ENCODE measurements around the gene OSBPL7.
A peak's percentile ranks its signal among the peaks of the same experiment; 100 is the strongest.

OSBPL7 gene, protein sequence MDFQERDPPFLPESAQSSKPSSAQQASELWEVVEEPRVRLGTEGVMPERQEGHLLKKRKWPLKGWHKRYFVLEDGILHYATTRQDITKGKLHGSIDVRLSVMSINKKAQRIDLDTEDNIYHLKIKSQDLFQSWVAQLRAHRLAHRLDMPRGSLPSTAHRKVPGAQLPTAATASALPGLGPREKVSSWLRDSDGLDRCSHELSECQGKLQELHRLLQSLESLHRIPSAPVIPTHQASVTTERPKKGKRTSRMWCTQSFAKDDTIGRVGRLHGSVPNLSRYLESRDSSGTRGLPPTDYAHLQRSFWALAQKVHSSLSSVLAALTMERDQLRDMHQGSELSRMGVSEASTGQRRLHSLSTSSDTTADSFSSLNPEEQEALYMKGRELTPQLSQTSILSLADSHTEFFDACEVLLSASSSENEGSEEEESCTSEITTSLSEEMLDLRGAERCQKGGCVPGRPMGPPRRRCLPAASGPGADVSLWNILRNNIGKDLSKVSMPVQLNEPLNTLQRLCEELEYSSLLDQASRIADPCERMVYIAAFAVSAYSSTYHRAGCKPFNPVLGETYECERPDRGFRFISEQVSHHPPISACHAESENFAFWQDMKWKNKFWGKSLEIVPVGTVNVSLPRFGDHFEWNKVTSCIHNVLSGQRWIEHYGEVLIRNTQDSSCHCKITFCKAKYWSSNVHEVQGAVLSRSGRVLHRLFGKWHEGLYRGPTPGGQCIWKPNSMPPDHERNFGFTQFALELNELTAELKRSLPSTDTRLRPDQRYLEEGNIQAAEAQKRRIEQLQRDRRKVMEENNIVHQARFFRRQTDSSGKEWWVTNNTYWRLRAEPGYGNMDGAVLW

GRCh38 chr17:47821424-47822391 is at the start of gene OSBPL7:
TSS of gene OSBPL7 (minus strand) at chr17:47821794. CDS start at chr17:47820278, 1,516 bp downstream.
- peak; percentile 81 for DNase-seq

DNA sequence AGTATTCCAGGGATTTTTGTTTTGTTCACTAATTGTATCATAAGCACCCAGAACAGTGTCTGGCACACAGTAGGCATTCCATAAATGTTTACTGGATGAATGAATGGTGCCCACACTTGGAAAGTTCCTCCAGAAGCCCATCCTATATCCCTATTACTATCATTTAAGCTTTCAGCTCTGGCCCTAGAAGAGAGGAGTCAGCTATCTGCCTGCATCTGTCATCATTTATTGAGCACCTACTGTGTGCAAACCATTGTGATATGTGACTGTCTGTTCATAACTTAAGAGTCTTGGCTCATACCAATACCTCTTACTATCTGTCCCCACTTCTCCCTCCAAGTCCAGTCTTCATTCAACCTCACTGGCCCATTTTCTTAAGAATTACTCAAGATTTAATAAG is 49.5 kb upstream of the OSBPL7 start:
- DNase-seq, result no peak

DNA sequence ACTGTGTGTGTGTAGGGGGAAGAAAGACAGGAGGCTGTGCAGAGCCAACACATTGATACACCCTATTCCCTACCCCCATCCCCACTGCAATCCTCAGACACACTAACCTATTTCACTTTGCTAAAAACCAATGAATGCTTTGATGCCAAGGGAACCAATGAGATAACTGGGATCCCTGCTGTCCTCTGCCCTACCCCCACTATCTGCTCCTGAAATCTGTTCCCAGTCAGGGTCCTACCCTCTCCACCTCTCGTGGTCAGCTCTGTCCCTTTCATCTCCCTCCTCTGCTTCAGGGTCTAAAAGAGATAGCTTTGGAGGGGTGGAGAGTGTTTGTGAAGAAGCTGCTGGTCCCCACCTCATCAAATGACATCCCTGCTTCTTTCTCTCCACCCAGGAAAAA is 48.5 kb upstream of the OSBPL7 start:
- no peak for DNase-seq

- DNase-seq, result no peak
These were observed 47.5 kb upstream of the OSBPL7 start for GRCh38 chr17:47869114-47869513.

DNA sequence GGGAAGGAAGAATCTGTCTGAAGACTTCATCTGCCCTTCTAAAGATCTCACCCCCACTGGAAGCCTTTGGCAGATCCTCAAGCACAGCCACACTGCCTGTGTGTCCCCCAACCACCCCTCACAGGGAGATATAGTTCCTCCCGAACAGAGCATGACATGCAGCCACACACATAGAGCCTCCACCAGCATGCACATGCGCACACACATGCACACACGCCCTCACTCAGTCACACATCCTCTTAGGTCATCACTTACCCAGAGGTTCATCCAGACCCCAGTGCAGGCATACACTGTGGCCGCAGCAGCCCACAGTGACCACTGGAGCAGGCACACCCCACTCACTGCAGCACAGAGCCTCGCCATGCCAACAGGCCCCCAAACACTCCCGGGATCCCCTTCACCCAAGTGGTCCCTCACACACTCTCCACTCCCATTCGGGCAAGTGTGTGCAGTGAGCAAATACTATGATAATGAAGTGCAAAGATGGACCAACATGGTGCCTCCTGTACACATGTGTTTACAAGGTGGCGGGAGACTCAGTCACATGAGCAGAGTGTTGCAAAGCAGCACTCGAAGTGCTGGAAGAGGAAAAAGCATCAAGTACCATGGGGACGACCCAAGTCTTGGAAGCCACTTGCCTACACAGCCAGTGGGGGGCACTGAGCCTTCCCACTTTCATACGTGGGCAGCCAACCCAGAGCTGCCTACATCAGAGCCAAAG is 46.4 kb upstream of the OSBPL7 start:
- DNase-seq, result no peak

GRCh38 chr17:47866941-47867340 is 45.3 kb upstream of the OSBPL7 start:
- DNase-seq, result no peak

DNA sequence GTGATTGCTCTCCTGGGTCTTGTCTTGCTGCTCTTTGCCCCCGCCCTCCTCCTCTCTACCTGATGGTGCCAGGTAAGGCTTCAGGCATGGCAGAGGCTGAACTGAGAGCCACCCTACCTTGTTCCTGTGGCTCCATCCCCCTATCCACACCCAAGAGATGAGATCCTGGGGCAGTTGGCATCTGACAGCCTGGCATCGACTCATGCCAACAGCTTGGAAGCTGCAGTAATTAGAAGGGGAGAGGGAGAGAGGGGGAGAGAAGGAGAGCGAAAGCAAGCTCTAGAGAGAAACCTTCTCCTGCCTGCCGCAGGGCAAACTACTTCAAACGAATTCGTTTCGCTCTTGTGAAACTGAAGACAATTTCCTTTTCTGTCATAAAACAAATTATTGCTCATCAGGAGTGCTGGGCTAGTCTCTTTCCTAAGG is 43.2 kb upstream of the OSBPL7 start:
- DNase-seq, result peak; percentile 39

GRCh38 chr17:47862621-47863440 is 41.2 kb upstream of the OSBPL7 start:
- DNase-seq, result no peak

DNA sequence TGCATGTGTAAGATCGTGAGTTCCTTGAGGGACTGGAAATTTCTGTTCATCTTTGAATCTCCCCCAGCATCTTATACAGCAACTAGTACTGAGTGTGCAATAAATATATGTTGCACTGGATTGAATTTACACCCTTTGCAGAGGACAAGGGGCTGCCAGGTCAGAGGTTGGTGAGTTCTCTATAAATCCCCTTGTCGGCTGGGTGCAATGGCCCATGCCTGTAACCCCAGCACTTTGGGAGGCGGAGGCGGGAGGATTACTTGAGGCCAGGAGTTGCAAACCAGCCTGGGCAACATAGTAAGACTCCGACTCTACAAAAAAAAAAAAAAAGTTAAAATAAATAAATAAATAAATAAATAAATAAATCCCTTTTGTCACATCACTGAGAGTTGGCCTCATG is 38.8 kb upstream of the OSBPL7 start:
- DNase-seq, result no peak

DNA sequence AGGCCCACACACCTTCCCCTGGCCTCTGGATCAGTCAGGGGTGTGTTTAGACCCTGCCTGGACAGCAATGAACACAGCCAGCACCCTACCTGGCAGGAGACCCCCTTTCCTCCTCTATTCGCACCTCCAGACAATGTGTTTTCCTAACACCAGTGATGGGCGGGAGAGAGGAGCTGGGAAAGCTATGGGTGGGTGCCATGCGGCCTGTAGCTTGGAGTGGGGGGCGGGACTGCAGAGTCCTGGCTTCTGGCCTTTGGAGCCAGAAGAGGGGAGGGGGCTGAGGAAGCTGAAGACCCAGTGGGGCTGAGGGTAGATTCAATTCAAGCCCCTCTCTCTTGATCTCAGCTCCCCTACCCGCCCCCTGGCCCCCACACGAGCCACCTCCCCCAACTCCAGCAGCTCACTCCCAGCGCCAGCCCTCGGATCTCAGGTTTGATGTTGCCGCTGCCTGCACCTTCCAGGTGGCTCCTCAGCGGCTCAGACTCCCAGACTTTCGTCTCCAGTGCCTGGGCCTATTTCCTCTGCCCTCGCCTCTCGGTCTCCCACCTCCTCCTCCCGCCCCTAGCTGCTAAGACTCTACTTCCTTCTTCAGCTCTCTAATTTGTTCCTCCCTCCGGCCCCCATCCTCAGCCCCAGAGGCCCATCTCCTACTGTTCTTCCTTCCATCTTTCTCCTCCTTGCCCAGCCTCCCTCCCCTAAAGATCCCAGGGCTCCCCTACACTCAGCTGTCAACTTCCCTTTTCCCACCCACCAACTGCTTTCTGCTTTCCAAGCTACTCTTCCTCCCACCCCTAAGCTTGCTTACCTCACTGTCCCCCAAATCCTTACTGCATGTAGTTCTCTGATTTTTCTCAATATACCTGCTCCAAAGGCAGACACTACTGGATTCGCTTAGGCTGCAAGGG is 36.2 kb upstream of the OSBPL7 start:
- DNase-seq, result no peak

- DNase-seq, result no peak
These were observed 35.2 kb upstream of the OSBPL7 start for GRCh38 chr17:47856830-47857229.

DNA sequence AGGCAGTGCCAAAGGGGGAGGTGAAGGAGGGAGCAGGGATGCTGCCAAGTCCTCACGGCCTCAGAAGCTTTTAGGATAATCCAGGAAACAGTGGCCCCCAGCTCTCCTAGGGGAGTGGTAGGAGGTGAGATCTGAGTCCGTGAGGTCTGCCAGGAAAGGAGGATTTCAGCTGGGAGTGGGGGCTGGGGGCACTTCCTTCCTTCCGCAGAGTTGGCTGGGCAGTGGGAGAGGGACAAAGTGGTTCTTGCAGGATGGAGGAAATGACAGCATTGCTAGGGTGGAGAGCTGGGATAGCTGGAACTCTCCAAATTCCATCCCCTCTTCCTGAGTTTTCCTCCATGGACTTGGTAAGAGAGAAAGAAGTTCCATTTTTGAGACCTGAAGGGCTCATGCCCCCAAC is 34.1 kb upstream of the OSBPL7 start:
- no peak for DNase-seq

- DNase-seq, result no peak
These were observed 32.0 kb upstream of the OSBPL7 start for GRCh38 chr17:47853616-47854015.

GRCh38 chr17:47852113-47852949 is 30.7 kb upstream of the OSBPL7 start:
- DNase-seq, result no peak

- no peak for DNase-seq
These were observed 30.1 kb upstream of the OSBPL7 start for GRCh38 chr17:47851764-47852112.

DNA sequence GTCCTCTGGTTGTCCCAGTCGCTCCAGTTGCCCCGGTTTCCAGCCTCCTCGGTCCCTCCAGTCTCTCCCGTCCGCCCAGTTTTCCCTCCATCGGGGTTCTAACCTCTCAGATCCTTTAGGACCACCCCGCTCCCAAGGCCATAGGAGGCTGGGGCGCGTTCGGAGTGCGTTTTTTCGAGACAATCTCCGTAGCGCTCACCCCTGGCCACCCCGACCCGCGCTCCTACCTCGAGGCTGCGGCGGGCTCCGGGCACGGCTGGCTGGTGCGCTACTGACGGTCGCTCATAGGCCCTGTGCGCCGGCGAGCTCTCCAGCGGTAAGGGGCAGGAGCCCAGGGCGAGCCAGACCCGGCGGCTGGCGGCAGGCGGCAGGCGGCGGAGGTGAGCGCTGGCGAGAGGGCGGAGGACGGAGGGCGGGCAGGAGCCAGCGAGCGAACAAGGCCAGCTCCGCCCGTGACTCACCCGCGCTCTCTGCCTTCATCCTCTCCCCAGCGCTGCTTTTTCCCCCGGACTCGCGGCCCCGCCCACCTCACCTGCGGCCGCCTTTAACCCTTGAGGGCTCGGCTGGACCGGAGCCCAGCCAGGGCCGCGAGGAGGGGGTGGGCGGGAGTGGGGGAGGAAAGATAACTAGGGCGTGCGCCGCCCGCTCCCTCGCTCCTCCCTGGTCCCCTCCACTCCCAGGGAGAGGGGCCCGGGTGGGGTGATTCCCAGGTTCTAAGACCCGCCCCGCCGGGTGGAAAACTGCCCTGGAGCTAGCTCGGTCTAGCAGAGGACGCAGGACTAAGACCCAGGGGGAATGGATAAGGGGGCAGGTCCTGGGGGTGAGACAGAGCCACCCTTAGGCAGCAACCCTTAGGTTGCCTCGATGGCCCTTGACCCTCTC is 29.3 kb upstream of the OSBPL7 start, which contains the start of gene SP6:
Gene SP6 (minus strand): TSS at position 472 of the 882 bp plus-strand sequence. CDS start 2,734 bp downstream, outside the sequence.
- DNase-seq, result peak; percentile 74

- no peak for DNase-seq
These were observed 28.7 kb upstream of the OSBPL7 start for GRCh38 chr17:47850373-47850691.

- DNase-seq, result no peak
These were observed 26.6 kb upstream of the OSBPL7 start for GRCh38 chr17:47848198-47848513.
